IMR-90 (cell line): ENCODE data around the gene CHD6. TPM values are rescaled to one million over a fixed set of nuclear protein-coding genes. Genes with fewer than 3 reads are reported as not detected.

Experiments used
- ATAC-seq: fragments of 200-7000 bp; cut with Tn5 transposase; 2 replicates; pipeline ENCODE4 v1.9.1; 2020; ENCODE audit warnings: low read depth, mild to moderate bottlenecking, moderate library complexity
- BruUV-seq: library from RNA; stranded (reverse); fragments of 400-500 nt; replicated peaks from 2 replicates; lab custom pipeline; 2021; lab: Mats Ljungman, UMichigan
- CTCF ChIA-PET: fragments of 300-600 bp; formaldehyde crosslinking; extraction: SDS; loops from one replicate; lab custom pipeline; 2021; ENCODE audit warnings: antibody characterized with exemption; lab: Yijun Ruan, JAX
- POLR2A ChIA-PET: fragments of 300-600 bp; sonication (Branson Sonifier 250); formaldehyde crosslinking; loops from one replicate; lab custom pipeline; 2022; ENCODE audit warnings: antibody characterized with exemption; ENCODE audit not compliant: unreplicated experiment; lab: Charles Lee
- DNase-seq: peaks from one replicate; pipeline ENCODE4 v3.0.0; 2013
- H2AFZ ChIP-seq: replicated peaks from 2 replicates; pipeline ENCODE3; 2013; ENCODE audit warnings: low read length, mild to moderate bottlenecking; ENCODE audit not compliant: poor library complexity
- H2AK5ac ChIP-seq: 2 replicates; pipeline ENCODE4 v1.6.1; 2013; ENCODE audit warnings: low read depth, low read length, inconsistent platforms
- H2AK9ac ChIP-seq: replicated peaks from 2 replicates; pipeline ENCODE3; 2013; ENCODE audit warnings: mild to moderate bottlenecking, low read depth, low read length, moderate library complexity; ENCODE audit not compliant: poor library complexity
- H2BK120ac ChIP-seq: 2 replicates; pipeline ENCODE4 v1.6.1; 2013; ENCODE audit warnings: low read depth, low read length, inconsistent platforms
- H2BK15ac ChIP-seq: 3 replicates; pipeline ENCODE4 v1.6.1; 2013; ENCODE audit warnings: low read depth, low read length, inconsistent platforms
- H2BK20ac ChIP-seq: 2 replicates; pipeline ENCODE4 v1.6.1; 2013; ENCODE audit warnings: low read depth, mild to moderate bottlenecking, inconsistent platforms, low read length, moderate library complexity
- H2BK5ac ChIP-seq: 2 replicates; pipeline ENCODE4 v1.6.1; 2013; ENCODE audit warnings: mild to moderate bottlenecking, low read depth, low read length, inconsistent platforms; ENCODE audit not compliant: poor library complexity, severe bottlenecking
- H3K14ac ChIP-seq: replicated peaks from 2 replicates; pipeline ENCODE4 v1.6.1; 2013; ENCODE audit warnings: low read depth, low read length, inconsistent platforms
- H3K18ac ChIP-seq: 2 replicates; pipeline ENCODE4 v1.6.1; 2013; ENCODE audit warnings: low read depth, low read length, control low read depth
- H3K23ac ChIP-seq: 2 replicates; pipeline ENCODE4 v1.6.1; 2013; ENCODE audit warnings: low read depth, low read length, inconsistent platforms
- H3K27ac ChIP-seq: 2 replicates; pipeline ENCODE4 v1.5.1; 2013; ENCODE audit warnings: mild to moderate bottlenecking, control low read depth, low read length; ENCODE audit not compliant: insufficient read depth
- H3K27me3 ChIP-seq: 2 replicates; pipeline ENCODE4 v1.6.1; 2013; ENCODE audit warnings: low read length; ENCODE audit not compliant: control insufficient read depth, insufficient read depth
- H3K36me3 ChIP-seq: 2 replicates; pipeline ENCODE4 v1.6.1; 2013; ENCODE audit warnings: low read length, mixed read lengths; ENCODE audit not compliant: control insufficient read depth, insufficient read depth
- H3K4ac ChIP-seq: 2 replicates; pipeline ENCODE4 v1.6.1; 2013; ENCODE audit warnings: low read depth, low read length, inconsistent platforms
- H3K4me1 ChIP-seq: 2 replicates; pipeline ENCODE4 v1.6.1; 2013; ENCODE audit warnings: low read length, mixed read lengths; ENCODE audit not compliant: control insufficient read depth, insufficient read depth
- H3K4me2 ChIP-seq: 2 replicates; pipeline ENCODE4 v1.6.1; 2013; ENCODE audit warnings: low read depth, mild to moderate bottlenecking, control low read depth, low read length, moderate library complexity
- H3K4me3 ChIP-seq: 2 replicates; pipeline ENCODE4 v1.5.1; 2013; ENCODE audit warnings: low read depth, mild to moderate bottlenecking, control low read depth, low read length, moderate library complexity; ENCODE audit not compliant: insufficient read depth
- H3K56ac ChIP-seq: 2 replicates; pipeline ENCODE4 v1.6.1; 2013; ENCODE audit warnings: low read length, inconsistent platforms; ENCODE audit not compliant: insufficient read depth; ENCODE audit errors: extremely low read depth
- H3K79me1 ChIP-seq, 2 experiments: 2 replicates each; pipeline ENCODE4 v1.6.1; 2013; ENCODE audit warnings: low read length in 2 of 2, inconsistent platforms in 1 of 2, low read depth in 1 of 2
- H3K9ac ChIP-seq: 2 replicates; pipeline ENCODE4 v1.6.1; 2013; ENCODE audit warnings: low read depth, low read length, control low read depth
- H3K9me1 ChIP-seq: 2 replicates; pipeline ENCODE4 v1.6.1; 2013; ENCODE audit warnings: low read length, inconsistent platforms; ENCODE audit not compliant: insufficient read depth
- H3K9me3 ChIP-seq: 2 replicates; pipeline ENCODE4 v1.6.1; 2013; ENCODE audit warnings: low read length; ENCODE audit not compliant: control insufficient read depth, insufficient read depth
- H4K20me1 ChIP-seq: 2 replicates; pipeline ENCODE4 v1.6.1; 2013; ENCODE audit warnings: low read length, inconsistent platforms; ENCODE audit not compliant: insufficient read depth
- H4K5ac ChIP-seq: 2 replicates; pipeline ENCODE4 v1.6.1; 2013; ENCODE audit warnings: mild to moderate bottlenecking, low read depth, low read length, control low read depth
- H4K8ac ChIP-seq, 2 experiments: 2 replicates each; pipeline ENCODE4 v1.6.1; 2013; ENCODE audit warnings: low read depth in 2 of 2, low read length in 2 of 2, control low read depth in 1 of 2, inconsistent platforms in 1 of 2
- H4K91ac ChIP-seq: 2 replicates; pipeline ENCODE4 v1.6.1; 2013; ENCODE audit warnings: low read depth, low read length, inconsistent platforms; ENCODE audit not compliant: insufficient read depth
- CEBPB ChIP-seq: IDR thresholded peaks from 2 replicates; pipeline ENCODE4 v1.6.1; 2012; ENCODE audit warnings: low read depth, low read length, improper control_type of control experiment
- FOS ChIP-seq: fragments of 150-350 bp; IDR thresholded peaks from 2 replicates; pipeline ENCODE4 v1.6.1; 2016; ENCODE audit warnings: low read depth, low read length
- NFE2L2 ChIP-seq: fragments of 150-350 bp; IDR thresholded peaks from 2 replicates; pipeline ENCODE4 v1.6.1; 2016; ENCODE audit warnings: low read depth, mild to moderate bottlenecking, low read length
- RFX5 ChIP-seq: IDR thresholded peaks from 2 replicates; pipeline ENCODE4 v1.8.0; 2012; ENCODE audit warnings: low read depth, mild to moderate bottlenecking, low read length, moderate library complexity
- WGBS, 2 experiments: methylation state at CpG; one replicate each; pipeline versions ENCODE4 v1.1.5 to v1.1.7; 2013; ENCODE audit warnings: missing lambda C conversion rate in 2 of 2; ENCODE audit not compliant: insufficient read length in 1 of 2; ENCODE audit errors: extremely low coverage in 2 of 2; 5-methylcytosine and 5-hydroxymethylcytosine counted together
- dilution Hi-C: fragments of 300-500 bp; cut with HindIII; formaldehyde crosslinking; loops from one replicate; pipeline ENCODE4 v1.14.3; 2018; ENCODE audit warnings: low sequenced_read_pairs; ENCODE audit not compliant: unreplicated experiment
- in situ Hi-C: fragments of 300-500 bp; cut with MboI; formaldehyde crosslinking; loops from 3 replicates; pipeline ENCODE4 v1.14.3; 2019; ENCODE audit warnings: low sequenced_read_pairs, inconsistent platforms, mixed read lengths
- intact Hi-C: fragments of 100-400 bp; cut with micrococcal nuclease; formaldehyde crosslinking; loops from 2 replicates; pipeline ENCODE4 v1.10.0; 2022
- polyA plus RNA-seq, 3 experiments: library from polyadenylated mRNA; depleted of rRNA; stranded (reverse); fragments of >200 nt; gene quantifications; 2 replicates each; pipeline ENCODE4 v1.2.3, GENCODE V29; 2012; ENCODE audit warnings: low replicate concordance in 1 of 3
- total RNA-seq: library from RNA; depleted of rRNA; stranded (reverse); fragments of >200 nt; gene quantifications from 2 replicates; pipeline ENCODE4 v1.2.3, GENCODE V29; 2012

The CHD6 gene
- total and polyA plus RNA-seq, 2 of the 4 experiments (the other 2 are of a cell fraction): 8.8 to 26.7 TPM

GRCh38 chr20:41513829-41514228, 104.3 kb downstream of the CHD6 start:
- H4K20me1 ChIP-seq: no peaks in the 10 kb centered on the region
- H3K4me2 ChIP-seq: peak overlapping the region; percentile 25; the same call in 1 of the 2 replicates
- H2BK120ac ChIP-seq: no peak overlapping the region
- H2AK9ac ChIP-seq: no peak overlapping the region
- no peak overlapping the region for H4K8ac ChIP-seq
- H3K18ac ChIP-seq: peak overlapping the region; percentile 51; the same call in 1 of the 2 replicates
- H3K4me1 ChIP-seq: peaks cover 10% of the 10 kb centered on the region
- no peak overlapping the region for H2BK15ac ChIP-seq
- no peak overlapping the region for H3K23ac ChIP-seq
- H2BK5ac ChIP-seq: no peak overlapping the region
- H3K79me1 ChIP-seq: peaks cover 17 to 32% of the 10 kb centered on the region in 2 experiments
- H3K56ac ChIP-seq: no peak overlapping the region
- no peak for TF ChIP-seq RFX5
- no peak for TF ChIP-seq NFE2L2
- no peak for TF ChIP-seq CEBPB
- no peak for TF ChIP-seq FOS
- no peak overlapping the region for H2BK20ac ChIP-seq
- H3K27ac ChIP-seq: no peak overlapping the region
- no peaks in the 10 kb centered on the region for H3K9me3 ChIP-seq
- no peak overlapping the region for H3K4ac ChIP-seq
- WGBS, 2 experiments: no CpG with 5 or more reads among the region's 2 CpGs
- no peak overlapping the region for H4K5ac ChIP-seq
- H3K27me3 ChIP-seq: no peaks in the 10 kb centered on the region
- H4K91ac ChIP-seq: no peak overlapping the region
- no peak overlapping the region for H3K14ac ChIP-seq
- ChIA-PET POLR2A (no interaction called here), CTCF (no interaction called here)
- H3K9ac ChIP-seq: no peak overlapping the region
- no peak overlapping the region for H2AFZ ChIP-seq
- dilution Hi-C loops: no loop called here
- peaks cover 6% of the 10 kb centered on the region; the same call in 1 of the 2 replicates for H3K9me1 ChIP-seq
- no peak overlapping the region for H2AK5ac ChIP-seq
- ATAC-seq (no peak), DNase-seq (no peak)
- intact Hi-C loops: no loop called here
- in situ Hi-C loops: no loop called here
- peaks cover 12% of the 10 kb centered on the region for H3K36me3 ChIP-seq
- H3K4me3 ChIP-seq: no peak overlapping the region
- no TSS peak for BruUV-seq
